H9 (cell line): ENCODE data around the gene NRBF2. TPM values are rescaled to one million over a fixed set of nuclear protein-coding genes. Genes with fewer than 3 reads are reported as not detected.

ENCODE experiments used
- DNase-seq: peaks from one replicate; pipeline ENCODE4 v3.0.0-alpha.2; 2017
- H2AFZ ChIP-seq: one replicate; pipeline ENCODE4 v1.6.1; 2013; ENCODE audit warnings: mild to moderate bottlenecking, low read length, control low read depth, moderate library complexity
- H2AK5ac ChIP-seq: 2 replicates; pipeline ENCODE4 v1.6.1; 2013; ENCODE audit warnings: low read length, control low read depth, mixed read lengths; ENCODE audit not compliant: insufficient read length
- H2BK120ac ChIP-seq: one replicate; pipeline ENCODE4 v1.6.1; 2013; ENCODE audit warnings: low read depth, mild to moderate bottlenecking, low read length, control low read depth, inconsistent platforms; ENCODE audit not compliant: poor library complexity, severe bottlenecking
- H2BK12ac ChIP-seq: 2 replicates; pipeline ENCODE4 v1.6.1; 2013; ENCODE audit warnings: low read length, control low read depth, mixed read lengths, low read depth; ENCODE audit not compliant: insufficient read length
- H2BK15ac ChIP-seq: 2 replicates; pipeline ENCODE4 v1.6.1; 2013; ENCODE audit warnings: low read depth, low read length, control low read depth
- H2BK20ac ChIP-seq: one replicate; pipeline ENCODE4 v1.6.1; 2013; ENCODE audit warnings: low read depth, mild to moderate bottlenecking, low read length, control low read depth, inconsistent platforms; ENCODE audit not compliant: poor library complexity, severe bottlenecking
- H2BK5ac ChIP-seq: 2 replicates; pipeline ENCODE4 v1.6.1; 2013; ENCODE audit warnings: low read length, control low read depth, mixed read lengths; ENCODE audit not compliant: insufficient read length
- H3K14ac ChIP-seq: 2 replicates; pipeline ENCODE4 v1.6.1; 2013; ENCODE audit warnings: low read length, control low read depth; ENCODE audit not compliant: insufficient read depth
- H3K18ac ChIP-seq: 2 replicates; pipeline ENCODE4 v1.6.1; 2013; ENCODE audit warnings: low read depth, mild to moderate bottlenecking, mixed read lengths, low read length, control low read depth; ENCODE audit not compliant: insufficient read length
- H3K23ac ChIP-seq: 2 replicates; pipeline ENCODE4 v1.6.1; 2013; ENCODE audit warnings: low read length, control low read depth, mixed read lengths, low read depth; ENCODE audit not compliant: insufficient read length
- H3K23me2 ChIP-seq: 2 replicates; pipeline ENCODE4 v1.6.1; 2013; ENCODE audit warnings: low read depth, mild to moderate bottlenecking, mixed read lengths, low read length, control low read depth; ENCODE audit not compliant: insufficient read length, poor library complexity, severe bottlenecking
- H3K27ac ChIP-seq: 2 replicates; pipeline ENCODE4 v1.5.1; 2013; ENCODE audit warnings: low read length, control low read depth, mixed read lengths, low read depth; ENCODE audit not compliant: insufficient read length
- H3K27me3 ChIP-seq: 2 replicates; pipeline ENCODE4 v1.6.1; 2013; ENCODE audit warnings: low read length, control low read depth, inconsistent platforms; ENCODE audit not compliant: insufficient read depth
- H3K4ac ChIP-seq: 2 replicates; pipeline ENCODE4 v1.6.1; 2013; ENCODE audit warnings: low read depth, mild to moderate bottlenecking, control low read depth, inconsistent platforms, low read length, moderate library complexity
- H3K4me1 ChIP-seq: 2 replicates; pipeline ENCODE4 v1.6.1; 2013; ENCODE audit warnings: low read length, control low read depth, inconsistent platforms; ENCODE audit not compliant: insufficient read depth
- H3K4me2 ChIP-seq: 2 replicates; pipeline ENCODE4 v1.6.1; 2013; ENCODE audit warnings: low read length, control low read depth, mixed read lengths; ENCODE audit not compliant: insufficient read length, insufficient read depth
- H3K56ac ChIP-seq: 2 replicates; pipeline ENCODE4 v1.6.1; 2013; ENCODE audit warnings: low read depth, mild to moderate bottlenecking, mixed read lengths, low read length, control low read depth; ENCODE audit not compliant: insufficient read length
- H3K79me1 ChIP-seq: 2 replicates; pipeline ENCODE4 v1.6.1; 2013; ENCODE audit warnings: low read depth, mild to moderate bottlenecking, moderate library complexity, low read length, control low read depth, inconsistent platforms; ENCODE audit not compliant: insufficient read depth, poor library complexity, severe bottlenecking
- H3K79me2 ChIP-seq: 2 replicates; pipeline ENCODE4 v1.6.1; 2013; ENCODE audit warnings: low read length, control low read depth, inconsistent platforms; ENCODE audit not compliant: insufficient read depth
- H3K9ac ChIP-seq: 2 replicates; pipeline ENCODE4 v1.6.1; 2013; ENCODE audit warnings: low read length, control low read depth, mixed read lengths; ENCODE audit not compliant: insufficient read length; ENCODE audit errors: extremely low read depth
- H3K9me3 ChIP-seq: one replicate; pipeline ENCODE4 v1.6.1; 2013; ENCODE audit warnings: low read depth, low read length, inconsistent platforms; ENCODE audit not compliant: control insufficient read depth
- H3T11ph ChIP-seq: one replicate; pipeline ENCODE4 v1.6.1; 2013; ENCODE audit warnings: mild to moderate bottlenecking, low read length, control low read depth, inconsistent platforms
- H4K20me1 ChIP-seq: one replicate; pipeline ENCODE4 v1.6.1; 2013; ENCODE audit not compliant: control insufficient read depth, insufficient read length, insufficient read depth
- H4K5ac ChIP-seq: 2 replicates; pipeline ENCODE4 v1.6.1; 2013; ENCODE audit warnings: low read depth, mild to moderate bottlenecking, mixed read lengths, low read length, control low read depth; ENCODE audit not compliant: insufficient read length
- H4K8ac ChIP-seq: replicated peaks from 2 replicates; pipeline ENCODE4 v1.6.1; 2013; ENCODE audit warnings: low read length, control low read depth, mixed read lengths, low read depth; ENCODE audit not compliant: insufficient read length
- H4K91ac ChIP-seq: 2 replicates; pipeline ENCODE4 v1.6.1; 2013; ENCODE audit warnings: low read depth, mild to moderate bottlenecking, moderate library complexity, mixed read lengths, low read length, control low read depth; ENCODE audit not compliant: insufficient read length
- H3K27ac Mint-ChIP-seq, 3 experiments: 2 replicates in 2 of 3; 3 replicates in 1 of 3; pipeline ENCODE4 v1.8.0; 2020 to 2021; ENCODE audit warnings: mixed read lengths in 3 of 3, mild to moderate bottlenecking in 1 of 3, moderate library complexity in 1 of 3
- H3K27me3 Mint-ChIP-seq: 2 replicates; pipeline ENCODE4 v1.8.0; 2021; ENCODE audit warnings: low read depth, mild to moderate bottlenecking, moderate library complexity, mixed read lengths
- H3K36me3 Mint-ChIP-seq, 3 experiments: 2 replicates in 2 of 3; 3 replicates in 1 of 3; pipeline ENCODE4 v1.8.0; 2020 to 2021; ENCODE audit warnings: low read depth in 3 of 3, mixed read lengths in 3 of 3; ENCODE audit not compliant: insufficient read depth in 1 of 3
- H3K4me1 Mint-ChIP-seq, 2 experiments: 2 replicates each; pipeline ENCODE4 v1.8.0; 2020; ENCODE audit warnings: mixed read lengths in 2 of 2
- H3K4me3 Mint-ChIP-seq, 2 experiments: 2 replicates in 1 of 2; 3 replicates in 1 of 2; pipeline ENCODE4 v1.8.0; 2020 to 2021; ENCODE audit warnings: mild to moderate bottlenecking in 2 of 2, mixed read lengths in 2 of 2, moderate library complexity in 1 of 2
- H3K9me3 Mint-ChIP-seq, 2 experiments: 2 replicates in 1 of 2; 3 replicates in 1 of 2; pipeline ENCODE4 v1.8.0; 2020; ENCODE audit warnings: mild to moderate bottlenecking in 2 of 2, mixed read lengths in 2 of 2, moderate library complexity in 1 of 2
- WGBS: extraction: QIAGEN DNeasy Blood & Tissue Kit; methylation state at CpG from one replicate; pipeline ENCODE4 v1.1.7; 2013; ENCODE audit warnings: missing lambda C conversion rate, low lambda C conversion rate, mixed read lengths; ENCODE audit not compliant: insufficient read length; ENCODE audit errors: extremely low coverage; 5-methylcytosine and 5-hydroxymethylcytosine counted together
- total RNA-seq: library from RNA; stranded (reverse); gene quantifications from 2 replicates; pipeline ENCODE4 v1.2.1, GENCODE V29; 2021
- TF ChIP-seq, protein P1 (sequence below): fragments of 200-600 bp; sonication (generic); conservative IDR thresholded peaks from 3 replicates; pipeline ENCODE4 v1.8.0; 2021; ENCODE audit warnings: antibody characterized with exemption, mild to moderate bottlenecking

Gene NRBF2
- total RNA-seq, 1 experiment from 2014 or later: 30.1 TPM

- no peak overlapping the region for H2BK5ac ChIP-seq
- no peak for DNase-seq
- no peaks in the 10 kb centered on the region for H3K27me3 ChIP-seq
- Mint-ChIP-seq H3K9me3 (no peaks in the 10 kb centered on the region), H3K4me1 (peaks cover 7 to 8% of the 10 kb centered on the region in 2 experiments; a peak in 3 of 4 replicates), H3K36me3 (peaks cover 3 to 12% (median 10%) of the 10 kb centered on the region in 3 experiments; a peak in 6 of 7 replicates), H3K27ac (peak overlapping the region in 1 of 3 experiments; percentile 39; a peak in 1 of 7 replicates), H3K27me3 (no peaks in the 10 kb centered on the region), H3K4me3 (no peak overlapping the region)
- no peaks in the 10 kb centered on the region for H3K9me3 ChIP-seq
- H3K4me1 ChIP-seq: no peaks in the 10 kb centered on the region; the same call in 1 of the 2 replicates
- WGBS: no CpG with 5 or more reads among the region's 6 CpGs
- H2AK5ac ChIP-seq: no peak overlapping the region
- no peak overlapping the region for H4K91ac ChIP-seq
- H2BK15ac ChIP-seq: no peak overlapping the region
- H3K79me2 ChIP-seq: peaks cover 14% of the 10 kb centered on the region
- no peak overlapping the region for H3K9ac ChIP-seq
- H3K4ac ChIP-seq: no peak overlapping the region
- no peak overlapping the region for H2BK20ac ChIP-seq
- H2AFZ ChIP-seq: no peak overlapping the region
- no peaks in the 10 kb centered on the region for H3K23me2 ChIP-seq
- no peak overlapping the region for H2BK12ac ChIP-seq
- peaks cover 3% of the 10 kb centered on the region for H3K79me1 ChIP-seq
- H3K4me2 ChIP-seq: no peak overlapping the region
- no peak overlapping the region for H3K27ac ChIP-seq
- no peak overlapping the region for H3K56ac ChIP-seq
- H3K14ac ChIP-seq: no peak overlapping the region
- no peak overlapping the region for H4K5ac ChIP-seq
- no peak overlapping the region for H4K8ac ChIP-seq
- H3K23ac ChIP-seq: no peak overlapping the region
- no peak overlapping the region for H3T11ph ChIP-seq
- no peak overlapping the region for H2BK120ac ChIP-seq
- H4K20me1 ChIP-seq: no peaks in the 10 kb centered on the region
- TF ChIP-seq, protein P1, sequence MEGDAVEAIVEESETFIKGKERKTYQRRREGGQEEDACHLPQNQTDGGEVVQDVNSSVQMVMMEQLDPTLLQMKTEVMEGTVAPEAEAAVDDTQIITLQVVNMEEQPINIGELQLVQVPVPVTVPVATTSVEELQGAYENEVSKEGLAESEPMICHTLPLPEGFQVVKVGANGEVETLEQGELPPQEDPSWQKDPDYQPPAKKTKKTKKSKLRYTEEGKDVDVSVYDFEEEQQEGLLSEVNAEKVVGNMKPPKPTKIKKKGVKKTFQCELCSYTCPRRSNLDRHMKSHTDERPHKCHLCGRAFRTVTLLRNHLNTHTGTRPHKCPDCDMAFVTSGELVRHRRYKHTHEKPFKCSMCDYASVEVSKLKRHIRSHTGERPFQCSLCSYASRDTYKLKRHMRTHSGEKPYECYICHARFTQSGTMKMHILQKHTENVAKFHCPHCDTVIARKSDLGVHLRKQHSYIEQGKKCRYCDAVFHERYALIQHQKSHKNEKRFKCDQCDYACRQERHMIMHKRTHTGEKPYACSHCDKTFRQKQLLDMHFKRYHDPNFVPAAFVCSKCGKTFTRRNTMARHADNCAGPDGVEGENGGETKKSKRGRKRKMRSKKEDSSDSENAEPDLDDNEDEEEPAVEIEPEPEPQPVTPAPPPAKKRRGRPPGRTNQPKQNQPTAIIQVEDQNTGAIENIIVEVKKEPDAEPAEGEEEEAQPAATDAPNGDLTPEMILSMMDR: no peak
- H3K18ac ChIP-seq: no peak overlapping the region
Observed at GRCh38 chr10:63142136-63142535, 9.0 kb downstream of the NRBF2 start.
